ENCODE data around the gene TXNDC15.

- TF ChIP-seq CTCF (conservative IDR thresholded peaks at IDR 0.05) (no peak), ZFX (IDR thresholded peaks at IDR 0.05) (no peak)
Measured at GRCh38 chr5:134892926-134893325, 18.8 kb downstream of the TXNDC15 start.
